ENCODE data around the gene ADSS1.
A peak's percentile ranks its signal among the peaks of the same experiment; 100 is the strongest.

ADSS1 gene

GRCh38 chr14:104794631-104794992 lies 70.6 kb downstream of the ADSS1 start:
- H3K4me2 ChIP-seq (ENCODE audit: low read length) = peak overlapping the region; percentile 99
- peaks cover 14% of the 10 kb centered on the region for H4K20me1 ChIP-seq (ENCODE audit: control insufficient read depth, insufficient read depth, low read depth, low read length)
- peaks cover 49% of the 10 kb centered on the region for H3K79me2 ChIP-seq (ENCODE audit: control insufficient read depth, low read length)
- peaks cover 38% of the 10 kb centered on the region for H3K27me3 ChIP-seq (ENCODE audit: control insufficient read depth, low read length)
- H3K4me1 ChIP-seq (ENCODE audit: control insufficient read depth, low read length) = peaks cover 19% of the 10 kb centered on the region
- peaks cover 29% of the 10 kb centered on the region for H3K36me3 ChIP-seq (ENCODE audit: control insufficient read depth, low read length)
- TF ChIP-seq CTCF (IDR thresholded peaks at IDR 0.05; ENCODE audit: low read depth, low read length, poor library complexity, severe bottlenecking) (no peak), EZH2phosphoT487 (IDR thresholded peaks at IDR 0.05; ENCODE audit: borderline replicate concordance, low read length) (no peak)
- H3K9me2 ChIP-seq (replicated peaks; ENCODE audit: control insufficient read depth, low read length) = no peaks in the 10 kb centered on the region
- no peaks in the 10 kb centered on the region for H3K9me3 ChIP-seq (ENCODE audit: control insufficient read depth, insufficient read depth, low read length)
- peaks cover 8% of the 10 kb centered on the region for H3F3A ChIP-seq (ENCODE audit: control insufficient read depth, insufficient read depth)
- H3K27ac ChIP-seq (ENCODE audit: low read depth, low read length) = 0 out of 2 replicates have a peak overlapping the region, but pooled peaks have one; percentile 3
- H3K4me3 ChIP-seq (ENCODE audit: low read length) = peak overlapping the region; percentile 99

- H3K9me3 ChIP-seq (ENCODE audit: control insufficient read depth, insufficient read depth, low read length) = no peaks in the 10 kb centered on the region
- peak within 1 kb of the TSS; percentile 99 for H3K4me3 ChIP-seq (ENCODE audit: low read length)
- H3K36me3 ChIP-seq (ENCODE audit: control insufficient read depth, low read length) = peaks cover 25% of the 10 kb centered on the region
- peak within 1 kb of the TSS; percentile 99 for H3K4me2 ChIP-seq (ENCODE audit: low read length)
- H4K20me1 ChIP-seq (ENCODE audit: control insufficient read depth, insufficient read depth, low read depth, low read length) = peaks cover 14% of the 10 kb centered on the region
- H3F3A ChIP-seq (ENCODE audit: control insufficient read depth, insufficient read depth) = peaks cover 12% of the 10 kb centered on the region
- H3K9me2 ChIP-seq (replicated peaks; ENCODE audit: control insufficient read depth, low read length) = no peaks in the 10 kb centered on the region
- peaks cover 22% of the 10 kb centered on the region for H3K4me1 ChIP-seq (ENCODE audit: control insufficient read depth, low read length)
- TF ChIP-seq EZH2phosphoT487 (IDR thresholded peaks at IDR 0.05; ENCODE audit: borderline replicate concordance, low read length) (no peak), CTCF (IDR thresholded peaks at IDR 0.05; ENCODE audit: low read depth, low read length, poor library complexity, severe bottlenecking) (no peak)
- H3K27me3 ChIP-seq (ENCODE audit: control insufficient read depth, low read length) = peaks cover 44% of the 10 kb centered on the region
- 0 out of 2 replicates have a peak within 1 kb of the TSS, but pooled peaks have one; percentile 3 for H3K27ac ChIP-seq (ENCODE audit: low read depth, low read length)
- peaks cover 47% of the 10 kb centered on the region for H3K79me2 ChIP-seq (ENCODE audit: control insufficient read depth, low read length)
Measured at GRCh38 chr14:104794993-104795780, 71.2 kb downstream of the ADSS1 start, which contains the start of gene AKT1. Gene AKT1 (minus strand): TSS chr14:104795748. CDS start chr14:104792643, 3,105 bp downstream.

- H3F3A ChIP-seq (ENCODE audit: control insufficient read depth, insufficient read depth) = peaks cover 12% of the 10 kb centered on the region
- H3K4me3 ChIP-seq (ENCODE audit: low read length) = peak overlapping the region; percentile 72
- peak overlapping the region; percentile 76 for H3K4me2 ChIP-seq (ENCODE audit: low read length)
- peaks cover 40% of the 10 kb centered on the region for H3K79me2 ChIP-seq (ENCODE audit: control insufficient read depth, low read length)
- H3K9me3 ChIP-seq (ENCODE audit: control insufficient read depth, insufficient read depth, low read length) = no peaks in the 10 kb centered on the region
- H3K27me3 ChIP-seq (ENCODE audit: control insufficient read depth, low read length) = peaks cover 47% of the 10 kb centered on the region
- H3K36me3 ChIP-seq (ENCODE audit: control insufficient read depth, low read length) = peaks cover 18% of the 10 kb centered on the region
- H3K9me2 ChIP-seq (replicated peaks; ENCODE audit: control insufficient read depth, low read length) = no peaks in the 10 kb centered on the region
- TF ChIP-seq CTCF (IDR thresholded peaks at IDR 0.05; ENCODE audit: low read depth, low read length, poor library complexity, severe bottlenecking) = no peak
- no peak for TF ChIP-seq EZH2phosphoT487 (IDR thresholded peaks at IDR 0.05; ENCODE audit: borderline replicate concordance, low read length)
- peaks cover 23% of the 10 kb centered on the region for H3K4me1 ChIP-seq (ENCODE audit: control insufficient read depth, low read length)
- H3K27ac ChIP-seq (ENCODE audit: low read depth, low read length) = no peak overlapping the region
- peaks cover 14% of the 10 kb centered on the region for H4K20me1 ChIP-seq (ENCODE audit: control insufficient read depth, insufficient read depth, low read depth, low read length)
Measured at GRCh38 chr14:104795781-104796686, 72.0 kb downstream of the ADSS1 start.
